ENCODE measurements around the gene ZFP1.
"Not testable (repeated sequence)": the region's sequence is repeated elsewhere in the genome, so short reads cannot be mapped to it uniquely, and the experiment has no call there.

The ZFP1 gene

GRCh38 chr16:75197522-75198134 is 49.3 kb downstream of the ZFP1 start:
- no peak overlapping the region for H3K4me3 Mint-ChIP-seq
- no peak for ATAC-seq
- H3K27me3 Mint-ChIP-seq, result peaks cover 29% of the 10 kb centered on the region
- H3K4me1 Mint-ChIP-seq, result peaks cover 9% of the 10 kb centered on the region
- no peaks in the 10 kb centered on the region for H3K36me3 Mint-ChIP-seq (ENCODE audit: low read depth)
- no peak overlapping the region for H3K27ac Mint-ChIP-seq
- no peaks in the 10 kb centered on the region for H3K9me3 Mint-ChIP-seq
- no peak for DNase-seq

GRCh38 chr16:75198135-75198600 is 49.8 kb downstream of the ZFP1 start:
- Mint-ChIP-seq H3K9me3 (no peaks in the 10 kb centered on the region), H3K36me3 (ENCODE audit: low read depth) (no peaks in the 10 kb centered on the region), H3K27ac (no peak overlapping the region), H3K4me1 (peaks cover 9% of the 10 kb centered on the region), H3K4me3 (no peak overlapping the region), H3K27me3 (peaks cover 29% of the 10 kb centered on the region)
- DNase-seq (no peak), ATAC-seq (no peak)

- Mint-ChIP-seq H3K27ac (no peak overlapping the region), H3K4me1 (peaks cover 9% of the 10 kb centered on the region), H3K4me3 (no peak overlapping the region)
Measured at GRCh38 chr16:75202069-75202590, 53.8 kb downstream of the ZFP1 start.

GRCh38 chr16:75203096-75203495 is 54.8 kb downstream of the ZFP1 start:
- H3K27me3 Mint-ChIP-seq, result peaks cover 15% of the 10 kb centered on the region

More at GRCh38 chr16:75202069-75202590, 53.8 kb downstream of the ZFP1 start:
- H3K36me3 Mint-ChIP-seq (ENCODE audit: low read depth), result no peaks in the 10 kb centered on the region
- peaks cover 24% of the 10 kb centered on the region for H3K27me3 Mint-ChIP-seq
- DNase-seq (no peak), ATAC-seq (no peak)
- H3K9me3 Mint-ChIP-seq, result no peaks in the 10 kb centered on the region

GRCh38 chr16:75203667-75204409 is 55.5 kb downstream of the ZFP1 start:
- ATAC-seq, result no peak
- Mint-ChIP-seq H3K36me3 (ENCODE audit: low read depth) (no peaks in the 10 kb centered on the region), H3K27me3 (peaks cover 10% of the 10 kb centered on the region), H3K4me1 (peaks cover 9% of the 10 kb centered on the region), H3K4me3 (no peak overlapping the region), H3K9me3 (no peaks in the 10 kb centered on the region), H3K27ac (no peak overlapping the region)
- no peak for DNase-seq

More at GRCh38 chr16:75203096-75203495, 54.8 kb downstream of the ZFP1 start:
- DNase-seq (no peak), ATAC-seq (no peak)
- Mint-ChIP-seq H3K36me3 (ENCODE audit: low read depth) (no peaks in the 10 kb centered on the region), H3K4me1 (peaks cover 9% of the 10 kb centered on the region), H3K9me3 (no peaks in the 10 kb centered on the region), H3K4me3 (no peak overlapping the region), H3K27ac (no peak overlapping the region)

GRCh38 chr16:75204410-75204758 is 56.1 kb downstream of the ZFP1 start:
- H3K9me3 Mint-ChIP-seq, result no peaks in the 10 kb centered on the region
- DNase-seq (no peak), ATAC-seq (peak; percentile 20)
- H3K4me1 Mint-ChIP-seq, result peaks cover 9% of the 10 kb centered on the region
- H3K4me3 Mint-ChIP-seq, result no peak overlapping the region
- peaks cover 6% of the 10 kb centered on the region for H3K27me3 Mint-ChIP-seq
- no peak overlapping the region for H3K27ac Mint-ChIP-seq
- no peaks in the 10 kb centered on the region for H3K36me3 Mint-ChIP-seq (ENCODE audit: low read depth)

GRCh38 chr16:75204905-75205304 is 56.6 kb downstream of the ZFP1 start:
- not testable (repeated sequence) for H3K9me3 Mint-ChIP-seq; H3K27ac Mint-ChIP-seq; H3K27me3 Mint-ChIP-seq; H3K4me1 Mint-ChIP-seq; DNase-seq; ATAC-seq; H3K36me3 Mint-ChIP-seq (ENCODE audit: low read depth); H3K4me3 Mint-ChIP-seq

GRCh38 chr16:75205438-75205837 is 57.1 kb downstream of the ZFP1 start:
- not testable (repeated sequence) for H3K27ac Mint-ChIP-seq; H3K4me3 Mint-ChIP-seq; ATAC-seq; H3K36me3 Mint-ChIP-seq (ENCODE audit: low read depth); H3K4me1 Mint-ChIP-seq; H3K27me3 Mint-ChIP-seq; H3K9me3 Mint-ChIP-seq; DNase-seq

GRCh38 chr16:75205961-75206748 is 57.8 kb downstream of the ZFP1 start:
- H3K4me1 Mint-ChIP-seq; ATAC-seq; H3K9me3 Mint-ChIP-seq; DNase-seq; H3K27me3 Mint-ChIP-seq; H3K4me3 Mint-ChIP-seq; H3K27ac Mint-ChIP-seq; H3K36me3 Mint-ChIP-seq (ENCODE audit: low read depth): not testable (repeated sequence)

GRCh38 chr16:75206749-75207451 is 58.6 kb downstream of the ZFP1 start, which contains the start of gene CTRB2:
CTRB2 (minus strand) TSS chr16:75207161; CDS start chr16:75207141, 20 bp downstream.
- Mint-ChIP-seq H3K9me3 (no peaks in the 10 kb centered on the region), H3K27ac (no peak within 1 kb of the TSS), H3K27me3 (no peaks in the 10 kb centered on the region), H3K4me3 (no peak within 1 kb of the TSS), H3K36me3 (ENCODE audit: low read depth) (no peaks in the 10 kb centered on the region), H3K4me1 (no peaks in the 10 kb centered on the region)
- DNase-seq, result no peak
- ATAC-seq, result no peak

- ATAC-seq (no peak), DNase-seq (no peak)
- Mint-ChIP-seq H3K4me1 (no peaks in the 10 kb centered on the region), H3K27me3 (no peaks in the 10 kb centered on the region), H3K4me3 (no peak overlapping the region), H3K27ac (no peak overlapping the region), H3K9me3 (no peaks in the 10 kb centered on the region), H3K36me3 (ENCODE audit: low read depth) (no peaks in the 10 kb centered on the region)
Measured at GRCh38 chr16:75207831-75208230, 59.5 kb downstream of the ZFP1 start.

GRCh38 chr16:75208242-75208825 is 60.0 kb downstream of the ZFP1 start:
- Mint-ChIP-seq H3K4me1 (no peaks in the 10 kb centered on the region), H3K36me3 (ENCODE audit: low read depth) (no peaks in the 10 kb centered on the region), H3K9me3 (no peaks in the 10 kb centered on the region), H3K4me3 (no peak overlapping the region), H3K27ac (no peak overlapping the region), H3K27me3 (no peaks in the 10 kb centered on the region)
- no peak for DNase-seq
- ATAC-seq, result no peak

GRCh38 chr16:75208861-75209505 is 60.7 kb downstream of the ZFP1 start:
- Mint-ChIP-seq H3K27me3 (no peaks in the 10 kb centered on the region), H3K36me3 (ENCODE audit: low read depth) (no peaks in the 10 kb centered on the region), H3K9me3 (no peaks in the 10 kb centered on the region), H3K4me3 (no peak overlapping the region), H3K4me1 (no peaks in the 10 kb centered on the region), H3K27ac (no peak overlapping the region)
- ATAC-seq (no peak), DNase-seq (no peak)
